K562 (cell line): ENCODE data around the gene PIAS3. TPM values are rescaled to one million over a fixed set of nuclear protein-coding genes. Genes with fewer than 3 reads are reported as not detected.

Source experiments
- HNRNPLL ChIP-seq: fragments of 200-400 bp; formaldehyde crosslinking; IDR thresholded peaks from 2 replicates; pipeline ENCODE4 v1.6.1; 2017; ENCODE audit warnings: low read length, low read depth, mild to moderate bottlenecking; ENCODE audit not compliant: poor library complexity, severe bottlenecking
- RBM22 ChIP-seq: fragments of 200-400 bp; formaldehyde crosslinking; IDR thresholded peaks from 2 replicates; pipeline ENCODE4 v1.6.1; 2018; ENCODE audit warnings: low read length, low read depth; ENCODE audit not compliant: poor library complexity, severe bottlenecking
- RFX5 ChIP-seq: IDR thresholded peaks from 2 replicates; pipeline ENCODE4 v1.6.1; 2011; ENCODE audit warnings: low read depth, mild to moderate bottlenecking, improper control_type of control experiment, low read length
- RNF219 ChIP-seq: fragments of 250-450 bp; sonication (Bioruptor Pico); IDR thresholded peaks from 2 replicates; pipeline ENCODE4 v1.5.0; 2022; ENCODE audit warnings: mild to moderate bottlenecking
- STAT5A ChIP-seq: IDR thresholded peaks from 2 replicates; pipeline ENCODE4 v1.6.1; 2012; ENCODE audit warnings: low read length, inconsistent platforms, borderline replicate concordance
- polyA plus RNA-seq, 8 experiments: library from polyadenylated mRNA; depleted of rRNA in 4 of 8; stranded (reverse) in 5 of 8; unstranded in 3 of 8; fragments of >200 nt; fragmentation: Nextera tagmentation in 2 of 8; fragmentation: Illumina TruSeq in 1 of 8; extraction: Ambion mirVana in 2 of 8; extraction: Trizol in 1 of 8; gene quantifications; 2 replicates each; pipeline versions ENCODE4 v1.2.1 to v1.2.3, GENCODE V29; 2011 to 2014; ENCODE audit warnings: inconsistent platforms in 1 of 8, missing spikeins in 1 of 8
- total RNA-seq, 7 experiments: library from RNA; depleted of rRNA in 6 of 7; stranded (reverse); fragments of >200 nt in 6 of 7; fragmentation: Illumina TruSeq in 2 of 7; extraction: Trizol in 2 of 7; gene quantifications; 2 replicates each; pipeline versions ENCODE4 v1.2.1 to v1.2.3, GENCODE V29; 2011 to 2021; ENCODE audit warnings: low replicate concordance in 1 of 7
- TF ChIP-seq, protein P1 (sequence below): fragments of 450-650 bp; IDR thresholded peaks from 2 replicates; pipeline ENCODE4 v1.7.0; 2016; ENCODE audit warnings: borderline replicate concordance
- TF ChIP-seq, protein P2 (sequence below), 2 experiments: fragments of 450-650 bp; IDR thresholded peaks; 2 replicates each; pipeline ENCODE4 v1.6.1; 2018; ENCODE audit warnings: mild to moderate bottlenecking in 2 of 2, low read depth in 1 of 2; ENCODE audit not compliant: partially characterized antibody in 2 of 2
- TF ChIP-seq, protein P3 (sequence below): sonication (generic); formaldehyde crosslinking; IDR thresholded peaks from 2 replicates; pipeline ENCODE4 v1.8.1; 2023; ENCODE audit warnings: mild to moderate bottlenecking, missing genetic modification reagents

Gene PIAS3
- total and polyA plus RNA-seq, 9 of the 15 experiments (the other 6 are each of a cell fraction or from before 2014, with no cell fraction given): 1.1 to 25.6 (median 7.9) TPM

- no peak for TF ChIP-seq RBM22
- TF ChIP-seq, protein P1, sequence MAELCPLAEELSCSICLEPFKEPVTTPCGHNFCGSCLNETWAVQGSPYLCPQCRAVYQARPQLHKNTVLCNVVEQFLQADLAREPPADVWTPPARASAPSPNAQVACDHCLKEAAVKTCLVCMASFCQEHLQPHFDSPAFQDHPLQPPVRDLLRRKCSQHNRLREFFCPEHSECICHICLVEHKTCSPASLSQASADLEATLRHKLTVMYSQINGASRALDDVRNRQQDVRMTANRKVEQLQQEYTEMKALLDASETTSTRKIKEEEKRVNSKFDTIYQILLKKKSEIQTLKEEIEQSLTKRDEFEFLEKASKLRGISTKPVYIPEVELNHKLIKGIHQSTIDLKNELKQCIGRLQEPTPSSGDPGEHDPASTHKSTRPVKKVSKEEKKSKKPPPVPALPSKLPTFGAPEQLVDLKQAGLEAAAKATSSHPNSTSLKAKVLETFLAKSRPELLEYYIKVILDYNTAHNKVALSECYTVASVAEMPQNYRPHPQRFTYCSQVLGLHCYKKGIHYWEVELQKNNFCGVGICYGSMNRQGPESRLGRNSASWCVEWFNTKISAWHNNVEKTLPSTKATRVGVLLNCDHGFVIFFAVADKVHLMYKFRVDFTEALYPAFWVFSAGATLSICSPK: no peak
- TF ChIP-seq, protein P2, sequence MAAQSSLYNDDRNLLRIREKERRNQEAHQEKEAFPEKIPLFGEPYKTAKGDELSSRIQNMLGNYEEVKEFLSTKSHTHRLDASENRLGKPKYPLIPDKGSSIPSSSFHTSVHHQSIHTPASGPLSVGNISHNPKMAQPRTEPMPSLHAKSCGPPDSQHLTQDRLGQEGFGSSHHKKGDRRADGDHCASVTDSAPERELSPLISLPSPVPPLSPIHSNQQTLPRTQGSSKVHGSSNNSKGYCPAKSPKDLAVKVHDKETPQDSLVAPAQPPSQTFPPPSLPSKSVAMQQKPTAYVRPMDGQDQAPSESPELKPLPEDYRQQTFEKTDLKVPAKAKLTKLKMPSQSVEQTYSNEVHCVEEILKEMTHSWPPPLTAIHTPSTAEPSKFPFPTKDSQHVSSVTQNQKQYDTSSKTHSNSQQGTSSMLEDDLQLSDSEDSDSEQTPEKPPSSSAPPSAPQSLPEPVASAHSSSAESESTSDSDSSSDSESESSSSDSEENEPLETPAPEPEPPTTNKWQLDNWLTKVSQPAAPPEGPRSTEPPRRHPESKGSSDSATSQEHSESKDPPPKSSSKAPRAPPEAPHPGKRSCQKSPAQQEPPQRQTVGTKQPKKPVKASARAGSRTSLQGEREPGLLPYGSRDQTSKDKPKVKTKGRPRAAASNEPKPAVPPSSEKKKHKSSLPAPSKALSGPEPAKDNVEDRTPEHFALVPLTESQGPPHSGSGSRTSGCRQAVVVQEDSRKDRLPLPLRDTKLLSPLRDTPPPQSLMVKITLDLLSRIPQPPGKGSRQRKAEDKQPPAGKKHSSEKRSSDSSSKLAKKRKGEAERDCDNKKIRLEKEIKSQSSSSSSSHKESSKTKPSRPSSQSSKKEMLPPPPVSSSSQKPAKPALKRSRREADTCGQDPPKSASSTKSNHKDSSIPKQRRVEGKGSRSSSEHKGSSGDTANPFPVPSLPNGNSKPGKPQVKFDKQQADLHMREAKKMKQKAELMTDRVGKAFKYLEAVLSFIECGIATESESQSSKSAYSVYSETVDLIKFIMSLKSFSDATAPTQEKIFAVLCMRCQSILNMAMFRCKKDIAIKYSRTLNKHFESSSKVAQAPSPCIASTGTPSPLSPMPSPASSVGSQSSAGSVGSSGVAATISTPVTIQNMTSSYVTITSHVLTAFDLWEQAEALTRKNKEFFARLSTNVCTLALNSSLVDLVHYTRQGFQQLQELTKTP (IDR thresholded peaks at IDR 0.05; ENCODE audit: low read depth in 1 of 2, partially characterized antibody in 2 of 2): no peak
- no peak for TF ChIP-seq STAT5A
- TF ChIP-seq, protein P3, sequence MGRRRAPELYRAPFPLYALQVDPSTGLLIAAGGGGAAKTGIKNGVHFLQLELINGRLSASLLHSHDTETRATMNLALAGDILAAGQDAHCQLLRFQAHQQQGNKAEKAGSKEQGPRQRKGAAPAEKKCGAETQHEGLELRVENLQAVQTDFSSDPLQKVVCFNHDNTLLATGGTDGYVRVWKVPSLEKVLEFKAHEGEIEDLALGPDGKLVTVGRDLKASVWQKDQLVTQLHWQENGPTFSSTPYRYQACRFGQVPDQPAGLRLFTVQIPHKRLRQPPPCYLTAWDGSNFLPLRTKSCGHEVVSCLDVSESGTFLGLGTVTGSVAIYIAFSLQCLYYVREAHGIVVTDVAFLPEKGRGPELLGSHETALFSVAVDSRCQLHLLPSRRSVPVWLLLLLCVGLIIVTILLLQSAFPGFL: no peak
- no peak for TF ChIP-seq RFX5
- TF ChIP-seq RNF219 (CRISPR knock-in tag): no peak
- TF ChIP-seq HNRNPLL: peak; percentile 34
Measured at GRCh38 chr1:145859491-145860023, 676 bp upstream of the PIAS3 start (continued).
